Endothelial cell (in vitro differentiated cells): ENCODE measurements around the gene MSLN. TPM values are rescaled to one million over a fixed set of nuclear protein-coding genes. Genes with fewer than 3 reads are reported as not detected.

Experiments used
- DNase-seq: peaks from one replicate; pipeline ENCODE4 v3.0.0; 2021; ENCODE audit warnings: low spot score
- H3K27ac Mint-ChIP-seq: one replicate; pipeline ENCODE4 v1.8.0; 2021; ENCODE audit warnings: mixed read lengths, inconsistent platforms; ENCODE audit not compliant: unreplicated experiment
- H3K27me3 Mint-ChIP-seq: one replicate; pipeline ENCODE4 v1.8.0; 2021; ENCODE audit warnings: mild to moderate bottlenecking, moderate library complexity, mixed read lengths, inconsistent platforms; ENCODE audit not compliant: unreplicated experiment
- H3K36me3 Mint-ChIP-seq: one replicate; pipeline ENCODE4 v1.8.0; 2021; ENCODE audit warnings: mild to moderate bottlenecking, low read depth, mixed read lengths, inconsistent platforms; ENCODE audit not compliant: unreplicated experiment
- H3K4me1 Mint-ChIP-seq: one replicate; pipeline ENCODE4 v1.8.0; 2021; ENCODE audit warnings: mild to moderate bottlenecking, mixed read lengths, inconsistent platforms; ENCODE audit not compliant: unreplicated experiment
- H3K4me3 Mint-ChIP-seq: one replicate; pipeline ENCODE4 v1.8.0; 2021; ENCODE audit warnings: mild to moderate bottlenecking, mixed read lengths, inconsistent platforms; ENCODE audit not compliant: unreplicated experiment
- H3K9me3 Mint-ChIP-seq: one replicate; pipeline ENCODE4 v1.8.0; 2021; ENCODE audit warnings: mixed read lengths, inconsistent platforms; ENCODE audit not compliant: unreplicated experiment
- total RNA-seq: library from RNA; stranded (reverse); fragmentation: NEBNext Ultra II Directional; extraction: Animal tissue kit (Norgen Biotek cat#: 25700); gene quantifications from one replicate; pipeline ENCODE4 v1.2.1, GENCODE V29; 2021; ENCODE audit not compliant: unreplicated experiment
- TF ChIP-seq, protein P1 (sequence below): fragments of 200-600 bp; sonication (generic); IDR thresholded peaks from one replicate; pipeline ENCODE4 v1.5.0; 2021; ENCODE audit warnings: antibody characterized with exemption; ENCODE audit not compliant: unreplicated experiment

MSLN gene
- total RNA-seq, 1 donor from 2014 or later, result 0.44 TPM

DNA sequence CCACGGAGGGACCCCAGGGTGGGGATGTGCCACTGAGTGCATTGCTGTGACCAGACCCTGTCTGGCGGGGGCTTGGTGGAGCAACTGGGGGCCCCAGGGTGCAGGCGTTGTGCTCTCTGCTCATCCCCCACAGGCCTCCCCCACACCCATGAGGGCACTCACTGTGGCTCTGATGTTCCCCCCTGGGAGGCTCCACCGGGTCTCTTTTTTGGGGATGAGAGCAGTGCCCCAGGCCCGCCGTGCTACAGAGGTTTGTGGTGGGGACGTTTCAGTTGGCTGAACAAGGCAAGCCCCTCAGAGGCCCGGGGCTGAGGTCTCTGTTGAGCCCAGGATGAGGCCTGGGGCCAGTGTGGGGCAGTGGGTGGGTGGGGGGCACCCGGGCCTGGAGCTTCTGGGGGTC is 36.8 kb upstream of the MSLN start:
- Mint-ChIP-seq H3K27ac (no peak overlapping the region), H3K36me3 (no peaks in the 10 kb centered on the region), H3K27me3 (peaks cover 20% of the 10 kb centered on the region), H3K9me3 (no peaks in the 10 kb centered on the region), H3K4me1 (no peaks in the 10 kb centered on the region), H3K4me3 (no peak overlapping the region)
- DNase-seq, result no peak
- TF ChIP-seq, protein P1, sequence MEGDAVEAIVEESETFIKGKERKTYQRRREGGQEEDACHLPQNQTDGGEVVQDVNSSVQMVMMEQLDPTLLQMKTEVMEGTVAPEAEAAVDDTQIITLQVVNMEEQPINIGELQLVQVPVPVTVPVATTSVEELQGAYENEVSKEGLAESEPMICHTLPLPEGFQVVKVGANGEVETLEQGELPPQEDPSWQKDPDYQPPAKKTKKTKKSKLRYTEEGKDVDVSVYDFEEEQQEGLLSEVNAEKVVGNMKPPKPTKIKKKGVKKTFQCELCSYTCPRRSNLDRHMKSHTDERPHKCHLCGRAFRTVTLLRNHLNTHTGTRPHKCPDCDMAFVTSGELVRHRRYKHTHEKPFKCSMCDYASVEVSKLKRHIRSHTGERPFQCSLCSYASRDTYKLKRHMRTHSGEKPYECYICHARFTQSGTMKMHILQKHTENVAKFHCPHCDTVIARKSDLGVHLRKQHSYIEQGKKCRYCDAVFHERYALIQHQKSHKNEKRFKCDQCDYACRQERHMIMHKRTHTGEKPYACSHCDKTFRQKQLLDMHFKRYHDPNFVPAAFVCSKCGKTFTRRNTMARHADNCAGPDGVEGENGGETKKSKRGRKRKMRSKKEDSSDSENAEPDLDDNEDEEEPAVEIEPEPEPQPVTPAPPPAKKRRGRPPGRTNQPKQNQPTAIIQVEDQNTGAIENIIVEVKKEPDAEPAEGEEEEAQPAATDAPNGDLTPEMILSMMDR, result no peak

DNA sequence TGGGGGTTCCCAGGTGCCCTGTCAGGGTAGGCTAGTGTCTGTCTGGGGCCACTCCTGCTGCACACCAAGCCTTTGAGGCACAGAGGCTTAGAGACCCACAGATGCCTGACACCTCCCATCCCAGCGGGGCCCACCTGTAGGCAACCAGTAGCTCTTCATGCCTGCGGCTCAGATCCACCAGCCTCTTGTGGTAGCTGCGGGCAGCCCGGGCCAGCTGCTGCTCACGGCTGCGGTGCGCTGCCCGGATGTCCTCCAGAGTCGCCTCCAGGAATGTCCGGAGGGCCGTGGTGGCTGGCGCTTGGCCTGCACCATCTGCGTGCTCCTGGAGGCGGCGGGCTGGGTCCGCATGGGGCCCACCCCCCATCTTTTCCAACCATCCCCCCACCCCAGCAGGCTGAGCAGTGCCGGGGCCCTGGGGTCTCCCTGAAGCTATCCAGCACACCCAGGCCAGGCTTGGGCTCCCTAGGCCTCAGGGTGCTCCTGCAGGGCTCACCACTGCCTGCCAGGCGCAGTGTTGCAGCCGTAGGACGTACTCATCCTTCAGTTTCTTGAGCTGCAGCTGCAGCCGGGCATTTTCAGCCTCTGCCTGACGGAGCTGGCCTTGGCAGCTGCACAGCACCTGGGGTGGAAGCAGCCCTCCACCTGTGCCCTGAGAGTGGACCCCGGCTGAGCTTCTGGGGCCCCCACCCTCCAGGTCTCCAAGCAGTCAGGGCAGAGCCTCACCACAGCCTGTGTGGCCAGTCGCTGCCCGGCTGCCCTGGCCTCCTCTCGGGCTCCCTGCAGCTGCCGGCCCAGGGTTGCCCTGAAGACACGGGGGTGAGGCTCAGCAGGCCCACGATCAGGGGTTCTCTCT is 36.1 kb upstream of the MSLN start:
- no peak overlapping the region for H3K27ac Mint-ChIP-seq
- DNase-seq, result no peak
- H3K36me3 Mint-ChIP-seq, result no peaks in the 10 kb centered on the region
- no peaks in the 10 kb centered on the region for H3K9me3 Mint-ChIP-seq
- H3K27me3 Mint-ChIP-seq, result peaks cover 12% of the 10 kb centered on the region
- H3K4me1 Mint-ChIP-seq, result no peaks in the 10 kb centered on the region
- H3K4me3 Mint-ChIP-seq, result no peak overlapping the region
- TF ChIP-seq, protein P1, result no peak

DNA sequence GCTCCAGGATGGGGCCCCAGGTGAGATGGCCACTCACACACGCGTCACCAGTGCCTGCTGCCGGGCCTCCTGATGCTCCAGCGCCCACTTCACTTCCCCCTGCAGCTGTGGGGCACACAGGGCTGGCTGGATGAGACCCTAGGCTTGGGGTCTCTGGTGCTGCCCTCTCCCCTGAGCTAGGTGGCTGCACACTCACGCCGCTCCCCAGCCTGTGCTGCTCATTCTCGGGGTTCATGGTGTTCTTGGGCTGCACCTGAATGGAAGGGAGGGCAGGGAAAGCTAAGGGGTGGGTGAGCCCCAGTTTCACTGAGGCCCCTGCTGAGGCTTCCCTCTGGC is 35.5 kb upstream of the MSLN start:
- no peaks in the 10 kb centered on the region for H3K4me1 Mint-ChIP-seq
- no peaks in the 10 kb centered on the region for H3K36me3 Mint-ChIP-seq
- no peak overlapping the region for H3K4me3 Mint-ChIP-seq
- no peak for DNase-seq
- H3K9me3 Mint-ChIP-seq, result no peaks in the 10 kb centered on the region
- no peak overlapping the region for H3K27ac Mint-ChIP-seq
- peaks cover 11% of the 10 kb centered on the region for H3K27me3 Mint-ChIP-seq
- TF ChIP-seq, protein P1, result no peak

DNA sequence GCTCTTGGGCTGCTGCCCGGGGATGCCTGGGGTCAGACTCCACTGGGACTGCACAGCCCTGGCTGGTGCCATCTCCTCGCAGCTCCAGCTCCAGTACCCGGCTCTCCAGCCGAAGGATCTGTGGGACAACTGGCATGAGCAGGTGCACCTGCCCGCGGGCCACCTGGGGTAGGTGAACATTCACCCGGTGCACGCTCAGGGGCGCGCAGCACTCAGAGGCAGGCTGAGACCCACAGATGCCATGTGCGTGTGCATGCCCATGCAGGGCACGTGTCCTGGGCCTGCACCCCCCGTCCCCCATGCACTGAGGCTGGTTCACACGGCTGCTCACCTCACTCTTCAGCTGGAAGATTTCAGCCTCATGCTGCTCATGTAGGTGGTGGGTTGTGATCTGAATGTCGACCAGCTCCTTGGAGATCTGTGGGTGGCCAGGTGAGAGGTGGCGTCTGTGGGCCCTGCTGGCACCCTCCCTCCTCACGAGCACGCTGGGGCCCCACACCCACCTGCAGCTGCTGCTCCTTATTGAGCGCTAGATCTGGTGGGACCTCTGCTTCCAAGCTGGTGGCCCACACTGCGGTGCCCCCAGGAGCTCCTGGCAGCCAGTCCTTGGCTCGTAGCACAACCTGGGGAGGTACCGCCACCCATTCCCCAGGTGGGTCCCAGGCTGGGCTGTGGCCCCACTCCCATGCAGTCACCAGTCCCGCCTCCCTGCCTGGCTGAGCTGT is 34.9 kb upstream of the MSLN start:
- peaks cover 6% of the 10 kb centered on the region for H3K27me3 Mint-ChIP-seq
- H3K27ac Mint-ChIP-seq, result no peak overlapping the region
- no peaks in the 10 kb centered on the region for H3K36me3 Mint-ChIP-seq
- H3K9me3 Mint-ChIP-seq, result no peaks in the 10 kb centered on the region
- TF ChIP-seq, protein P1, result no peak
- no peak for DNase-seq
- H3K4me1 Mint-ChIP-seq, result no peaks in the 10 kb centered on the region
- no peak overlapping the region for H3K4me3 Mint-ChIP-seq

DNA sequence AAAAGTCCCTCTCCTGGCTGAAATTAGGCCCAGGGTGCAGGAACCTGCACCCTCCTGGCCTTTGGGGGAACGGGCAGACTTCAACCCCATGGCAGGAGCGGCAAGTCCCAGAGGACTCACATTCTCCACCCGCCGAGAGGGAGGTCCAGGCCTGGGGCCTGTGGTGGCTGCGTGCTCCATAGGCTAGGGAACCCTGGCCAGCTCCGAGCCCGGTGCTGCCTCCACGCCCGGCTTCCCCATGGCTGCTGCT is 34.4 kb upstream of the MSLN start:
- Mint-ChIP-seq H3K9me3 (no peaks in the 10 kb centered on the region), H3K27me3 (peaks cover 6% of the 10 kb centered on the region), H3K4me1 (no peaks in the 10 kb centered on the region), H3K4me3 (no peak overlapping the region), H3K27ac (no peak overlapping the region), H3K36me3 (no peaks in the 10 kb centered on the region)
- TF ChIP-seq, protein P1, result no peak
- DNase-seq, result no peak
